CD4-positive, alpha-beta T cell treated with Interleukin-12 subunit alpha and Interleukin-12 subunit beta, for 1 hour (primary cell): ENCODE measurements around the gene CAPN3.
"Not testable (repeated sequence)": the region's sequence is repeated elsewhere in the genome, so short reads cannot be mapped to it uniquely, and the experiment has no call there.

ENCODE experiments used
- DNase-seq: peaks from one replicate; pipeline ENCODE4 v3.0.0-alpha.2; 2020

Gene CAPN3

DNA sequence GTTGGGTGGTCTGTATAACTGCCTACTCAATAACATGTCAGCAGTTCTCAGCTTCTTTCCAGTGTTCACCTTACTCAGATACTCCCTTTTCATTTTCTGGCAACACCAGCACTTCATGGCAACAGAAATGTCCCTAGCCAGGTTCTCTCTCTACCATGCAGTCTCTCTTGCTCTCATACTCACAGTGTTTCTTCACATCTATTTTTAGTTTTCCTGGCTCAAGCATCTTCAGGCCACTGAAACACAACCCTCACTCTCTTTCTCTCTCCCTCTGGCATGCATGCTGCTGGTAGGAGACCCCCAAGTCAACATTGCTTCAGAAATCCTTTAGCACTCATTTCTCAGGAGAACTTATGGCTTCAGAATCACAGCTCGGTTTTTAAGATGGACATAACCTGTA lies at the start of gene CAPN3:
Gene CAPN3 (plus strand): TSS at position 253 of the 400 bp plus-strand sequence. CDS start 305 bp downstream, outside the sequence.
- DNase-seq = no peak

DNA sequence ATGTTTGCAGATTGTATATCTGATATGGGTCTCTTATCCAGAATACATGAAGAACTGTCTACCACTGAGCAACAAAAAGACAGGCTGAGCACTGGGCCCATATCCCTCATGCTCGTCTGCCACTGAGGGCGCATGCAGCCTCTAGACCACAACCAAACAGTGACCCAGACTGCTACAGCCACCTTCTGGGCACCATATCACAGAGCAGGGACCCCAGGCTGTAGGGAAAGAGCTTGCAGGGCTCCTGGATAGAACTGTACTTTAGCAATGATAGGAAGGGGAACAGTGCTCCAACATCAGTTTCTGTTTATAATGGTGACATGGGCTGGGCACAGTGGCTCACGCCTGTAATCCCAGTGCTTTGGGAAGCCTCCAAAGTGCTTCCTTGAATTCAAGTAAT lies 45.8 kb upstream of the CAPN3 start:
- no peak for DNase-seq

DNA sequence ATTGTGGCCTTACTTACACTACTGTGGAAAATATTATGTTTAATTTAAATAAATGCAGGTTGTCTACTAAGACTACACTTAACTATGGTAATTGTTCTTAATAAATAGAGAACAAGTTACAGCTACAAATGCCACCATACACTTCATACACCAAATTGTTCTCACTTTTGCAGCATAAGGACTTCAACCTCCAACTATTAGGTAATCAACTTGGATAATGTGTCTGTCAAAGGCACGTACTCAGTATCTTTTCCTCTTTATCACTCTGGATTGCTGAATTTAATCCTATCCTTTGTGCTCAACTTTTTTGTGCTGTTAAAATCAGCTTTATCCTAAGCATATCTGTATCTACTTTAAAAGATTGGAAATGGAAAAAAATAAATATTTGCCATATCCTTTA lies 44.5 kb upstream of the CAPN3 start:
- no peak for DNase-seq

DNA sequence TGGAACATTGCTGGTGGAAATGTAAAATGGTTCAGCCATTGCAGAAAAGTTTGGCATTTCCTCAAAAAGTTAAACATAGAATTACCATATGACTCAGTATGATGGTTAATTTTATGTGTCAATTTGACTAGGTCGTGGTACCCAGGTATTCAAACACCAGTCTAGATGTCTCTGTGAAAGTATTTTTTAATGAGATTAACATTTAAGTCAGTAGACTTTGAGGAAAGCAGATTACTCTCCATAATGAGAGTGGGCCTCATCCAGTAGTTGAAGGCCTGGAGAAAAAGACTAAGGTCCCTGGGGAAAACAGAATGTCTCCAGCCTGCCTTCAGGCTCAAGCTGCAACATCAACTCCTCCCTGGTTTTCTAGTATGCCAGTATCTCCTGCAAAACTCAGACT lies 43.8 kb upstream of the CAPN3 start:
- DNase-seq = no peak

DNA sequence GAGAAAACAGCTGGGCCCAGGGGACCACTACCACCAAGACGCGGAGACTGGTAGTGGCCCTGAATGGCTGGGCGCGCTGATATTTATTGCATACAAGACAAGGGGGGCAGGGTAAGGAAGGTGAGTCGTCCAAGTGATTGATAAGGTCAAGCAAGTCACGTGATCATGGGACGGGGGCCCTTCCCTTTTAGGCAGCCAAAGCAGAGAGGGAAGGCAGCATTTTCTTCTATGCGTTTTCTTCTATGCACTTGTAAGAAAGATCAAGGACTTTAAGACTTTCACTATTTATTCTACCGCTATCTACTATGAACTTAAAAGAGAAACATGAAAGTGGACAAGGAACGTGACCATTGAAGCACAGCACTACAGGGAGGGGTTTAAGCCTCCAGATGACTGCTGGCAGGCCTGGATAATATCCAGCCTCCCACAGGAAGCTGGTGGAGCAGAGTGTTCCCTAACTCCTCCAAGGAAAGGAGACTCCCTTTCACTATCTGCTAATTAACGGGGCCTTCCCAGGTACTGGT lies 43.0 kb upstream of the CAPN3 start:
- DNase-seq = not testable (repeated sequence)

DNA sequence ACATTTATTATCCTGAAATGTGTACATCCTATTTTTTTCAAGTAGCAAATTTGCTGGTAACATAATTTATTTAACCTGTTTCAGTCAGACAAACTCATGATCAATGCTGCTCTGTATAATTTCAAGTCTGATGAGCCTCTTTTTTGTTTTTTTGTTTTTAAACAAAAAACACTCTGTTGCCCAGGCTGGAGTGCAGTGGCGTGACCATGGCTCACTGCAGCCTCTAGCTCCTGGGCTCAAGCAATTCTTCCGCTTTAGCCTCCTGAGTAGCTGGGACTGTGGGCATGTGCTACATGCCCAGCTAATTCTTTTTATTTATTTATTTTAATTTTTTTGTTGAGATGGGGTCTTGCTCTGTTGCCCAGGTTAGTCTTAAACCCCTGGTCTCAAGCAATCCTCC lies 40.1 kb upstream of the CAPN3 start:
- DNase-seq = no peak

DNA sequence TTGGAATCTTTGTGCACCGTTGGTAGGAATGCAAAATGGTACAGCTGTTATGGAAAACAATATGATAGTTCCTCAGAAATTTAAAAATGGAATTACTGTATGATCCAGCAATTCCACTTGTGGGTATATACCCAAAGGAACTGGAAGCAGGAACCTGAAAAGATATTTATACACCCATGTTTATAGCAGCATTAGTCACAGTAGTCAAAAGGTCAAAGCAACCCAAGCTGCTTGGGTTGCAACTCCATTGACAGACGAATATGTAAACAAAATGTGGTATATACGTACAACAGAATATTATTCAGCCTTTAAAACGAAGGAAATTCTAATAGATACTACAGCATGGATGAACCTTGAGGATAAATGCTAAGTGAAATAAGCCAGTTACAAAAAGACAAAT lies 35.0 kb upstream of the CAPN3 start:
- DNase-seq = no peak

DNA sequence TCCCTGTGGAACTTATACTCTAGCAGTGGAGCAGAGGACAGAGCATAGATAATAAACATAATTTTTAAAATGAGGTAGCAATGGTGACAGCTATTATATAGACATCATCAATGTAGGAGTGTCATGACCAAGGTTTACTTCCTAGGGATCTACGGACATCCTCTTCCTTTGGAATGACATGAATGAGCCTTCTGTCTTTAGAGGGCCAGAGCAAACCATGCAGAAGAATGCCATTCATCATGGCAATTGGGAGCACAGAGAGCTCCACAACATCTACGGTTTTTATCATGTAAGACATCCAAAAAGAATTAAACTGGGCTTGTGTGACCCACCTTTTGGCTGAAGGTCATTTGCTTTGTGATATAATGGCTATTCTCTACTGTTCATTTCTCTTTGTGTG lies 30.1 kb upstream of the CAPN3 start:
- DNase-seq = no peak

DNA sequence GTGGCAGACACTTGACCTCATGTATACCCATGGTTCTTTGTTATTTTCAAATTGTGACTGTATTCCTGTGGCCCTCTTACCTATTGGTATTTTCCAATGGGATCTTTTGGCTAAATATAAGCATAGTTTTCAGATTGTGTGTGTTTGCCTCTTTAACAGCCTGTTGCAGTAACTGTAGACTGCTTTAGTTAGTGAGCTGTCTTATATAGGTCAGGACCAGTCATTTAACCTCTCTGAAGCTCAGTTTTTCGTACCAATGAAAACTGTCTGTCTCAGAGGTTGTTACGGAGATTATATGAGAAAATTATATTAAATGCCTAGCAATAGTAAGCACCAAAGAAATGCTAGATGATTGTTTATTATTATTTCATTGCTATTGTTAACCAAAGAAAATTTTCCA lies 29.3 kb upstream of the CAPN3 start:
- DNase-seq = no peak

DNA sequence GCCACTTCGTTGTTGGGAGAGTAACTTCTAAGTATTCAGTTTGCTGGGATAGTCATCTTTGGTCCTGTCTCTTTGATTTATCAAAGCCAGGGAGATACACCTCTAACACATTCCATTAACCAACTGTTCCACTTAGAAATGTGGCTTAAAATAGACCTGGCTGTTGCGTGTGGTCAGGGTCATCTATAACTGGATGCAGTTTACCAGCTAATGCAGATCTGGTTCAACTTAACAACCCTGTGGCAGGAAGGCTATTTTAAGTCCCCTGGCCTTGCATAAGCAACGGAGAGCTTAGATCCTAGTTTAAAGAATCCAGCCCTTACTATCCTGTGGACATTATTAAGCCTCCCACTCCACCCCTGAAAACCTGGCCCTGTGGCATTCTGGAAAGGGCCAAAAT lies 28.1 kb upstream of the CAPN3 start:
- DNase-seq = no peak

DNA sequence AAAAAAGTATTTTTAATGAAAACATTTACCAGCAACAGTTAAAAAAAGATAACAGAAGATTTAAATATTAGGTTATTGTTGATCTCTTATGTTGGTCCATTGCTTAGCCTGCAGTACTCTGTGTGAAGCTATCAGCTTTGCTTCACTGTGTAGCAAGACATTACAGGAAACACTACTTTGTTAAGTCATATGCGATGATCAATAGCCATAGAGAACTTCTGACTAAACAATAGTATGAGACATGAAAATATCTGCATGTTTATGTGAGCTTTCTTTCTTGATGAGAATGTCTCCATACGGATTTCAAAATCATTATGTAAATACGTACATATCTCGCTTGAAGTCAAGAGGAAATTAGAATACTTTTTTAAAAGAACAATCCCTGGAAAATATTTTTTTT lies 27.0 kb upstream of the CAPN3 start:
- no peak for DNase-seq

DNA sequence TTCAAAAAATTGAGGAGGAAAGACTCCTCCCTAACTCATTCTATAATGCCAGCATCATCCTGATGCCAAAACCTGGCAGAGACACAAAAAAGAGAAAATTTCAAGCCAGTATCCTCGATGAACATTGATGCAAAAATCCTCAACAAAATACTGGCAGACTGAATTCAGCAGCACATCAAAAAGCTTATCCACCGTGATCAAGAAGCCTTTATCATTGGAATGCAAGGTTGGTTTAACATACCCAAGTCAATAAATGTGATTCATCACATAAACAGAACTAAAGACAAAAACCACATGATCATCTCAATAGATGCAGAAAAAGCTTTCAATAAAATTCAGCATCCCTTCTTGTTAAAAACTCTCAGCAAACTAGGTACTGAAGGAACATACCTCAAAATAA lies 24.2 kb upstream of the CAPN3 start:
- no peak for DNase-seq

DNA sequence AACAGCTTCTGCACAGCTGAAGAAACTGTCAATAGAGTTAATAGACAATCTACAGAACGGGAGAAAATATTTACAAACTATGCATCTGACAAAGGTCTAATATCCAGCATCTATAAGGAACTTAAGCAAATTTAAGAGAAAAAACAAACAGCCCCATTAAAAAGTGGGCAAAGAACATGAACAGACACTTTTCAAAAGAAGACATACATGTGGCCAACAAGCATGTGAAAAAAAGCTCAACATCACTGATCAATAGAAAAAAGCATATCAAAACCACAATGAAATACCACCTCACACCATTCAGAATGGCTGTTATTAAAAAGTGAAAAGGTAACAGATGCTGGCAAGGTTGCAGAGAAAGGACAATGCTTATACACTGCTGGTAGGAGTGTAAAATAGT lies 22.7 kb upstream of the CAPN3 start:
- not testable (repeated sequence) for DNase-seq

DNA sequence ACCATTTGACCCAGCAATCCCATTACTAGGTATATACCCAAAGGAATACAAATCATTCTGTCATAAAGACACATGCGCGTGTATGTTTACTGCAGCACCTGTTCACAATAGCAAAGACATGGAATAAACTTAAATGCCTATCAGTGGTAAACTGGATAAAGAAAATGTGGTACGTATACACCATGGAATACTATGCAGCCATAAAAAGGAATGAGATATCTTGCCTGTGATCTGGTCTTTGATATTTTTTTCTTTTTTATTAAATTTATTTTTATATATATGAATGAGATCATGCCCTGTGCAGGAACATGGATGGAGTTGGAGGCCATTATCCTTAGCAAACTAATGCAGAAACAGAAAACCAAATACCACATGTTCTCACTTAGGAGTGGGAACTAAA lies 22.2 kb upstream of the CAPN3 start:
- not testable (repeated sequence) for DNase-seq

DNA sequence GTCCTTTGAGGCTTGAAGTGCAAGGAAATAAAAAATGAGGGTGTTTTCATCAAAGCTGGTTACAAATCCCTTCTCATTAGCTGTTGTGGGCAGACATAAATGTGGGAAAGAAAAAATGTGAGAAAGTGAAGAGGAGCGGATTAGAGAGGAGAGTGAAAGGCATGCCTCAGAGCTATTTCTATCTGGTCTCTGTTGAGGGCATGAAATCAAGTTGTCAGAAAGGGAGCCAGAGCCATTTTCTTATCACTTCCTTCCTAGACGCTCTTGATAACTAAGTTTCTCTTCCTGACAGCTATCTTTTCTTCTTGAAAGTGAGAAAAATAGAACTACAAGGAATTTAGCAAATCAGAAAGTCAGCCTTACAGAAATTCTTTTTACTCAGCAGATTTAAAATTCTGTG lies 20.8 kb upstream of the CAPN3 start:
- no peak for DNase-seq

DNA sequence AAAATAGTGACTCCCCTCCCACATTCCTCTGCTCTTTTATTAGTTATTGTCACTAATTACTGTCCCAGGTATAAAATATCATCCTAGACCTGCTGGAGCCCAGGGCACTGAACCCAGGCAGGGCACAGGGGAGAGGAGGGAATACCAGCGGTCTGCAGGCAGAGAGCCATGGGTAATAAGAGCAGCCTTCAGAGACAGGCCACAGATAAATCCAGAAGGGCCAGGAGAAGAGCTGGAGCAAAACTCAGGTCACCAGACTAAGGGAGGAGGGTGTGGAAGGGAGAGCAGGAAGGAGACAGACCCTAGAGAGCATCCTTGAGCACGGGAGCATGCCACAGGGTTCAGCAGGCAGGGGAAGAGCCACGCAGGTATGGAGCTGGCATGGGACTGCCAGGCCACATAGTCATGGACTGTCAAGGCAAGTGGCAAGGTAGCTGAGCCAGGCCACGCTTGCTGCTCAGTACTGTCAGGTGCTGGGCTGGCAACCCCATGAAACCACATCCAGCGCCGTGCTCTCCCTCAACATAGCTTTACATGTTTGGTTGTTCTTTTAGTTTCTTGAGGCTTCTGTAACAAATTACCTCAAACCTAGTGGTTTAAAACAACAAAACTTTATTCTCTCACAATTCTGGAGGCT lies 15.6 kb upstream of the CAPN3 start:
- no peak for DNase-seq

DNA sequence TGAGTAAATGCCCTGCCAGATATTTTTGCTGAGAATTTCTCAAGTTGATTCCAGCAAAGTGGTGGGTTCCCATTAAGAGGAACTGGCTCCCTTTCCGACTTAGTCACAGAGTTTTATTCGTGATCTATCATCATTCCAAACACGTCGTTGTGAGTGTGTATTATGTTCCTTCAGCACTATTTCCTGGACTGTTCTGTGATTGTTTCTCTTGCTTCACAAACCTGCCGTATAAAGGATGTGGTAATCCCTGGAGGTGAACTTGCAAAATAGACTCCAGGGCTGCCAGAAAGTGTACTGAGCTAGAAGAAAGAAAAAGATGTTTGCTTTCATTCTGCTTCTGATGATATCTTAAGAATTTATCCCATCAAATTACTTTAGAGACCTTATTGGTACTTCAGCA lies 14.5 kb upstream of the CAPN3 start:
- DNase-seq = no peak

DNA sequence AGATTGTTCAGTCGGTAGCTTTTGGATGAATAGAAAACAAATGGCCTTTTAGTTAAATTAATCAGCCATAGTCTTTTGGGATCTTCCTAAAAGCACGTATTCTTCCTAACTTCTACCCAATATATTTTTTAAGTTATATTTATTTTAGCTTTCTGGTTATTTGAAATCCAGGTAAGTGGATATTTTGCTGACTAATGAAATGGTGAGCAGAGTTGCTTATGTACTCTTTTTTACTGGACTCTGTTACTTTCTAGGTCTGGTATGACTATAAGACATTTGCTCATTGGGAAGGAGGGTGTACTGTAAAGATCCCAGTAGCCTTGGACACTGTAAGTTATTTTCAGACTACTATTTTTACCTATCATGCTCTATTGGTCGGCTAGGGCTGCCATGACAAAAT lies 13.8 kb upstream of the CAPN3 start:
- DNase-seq = no peak

DNA sequence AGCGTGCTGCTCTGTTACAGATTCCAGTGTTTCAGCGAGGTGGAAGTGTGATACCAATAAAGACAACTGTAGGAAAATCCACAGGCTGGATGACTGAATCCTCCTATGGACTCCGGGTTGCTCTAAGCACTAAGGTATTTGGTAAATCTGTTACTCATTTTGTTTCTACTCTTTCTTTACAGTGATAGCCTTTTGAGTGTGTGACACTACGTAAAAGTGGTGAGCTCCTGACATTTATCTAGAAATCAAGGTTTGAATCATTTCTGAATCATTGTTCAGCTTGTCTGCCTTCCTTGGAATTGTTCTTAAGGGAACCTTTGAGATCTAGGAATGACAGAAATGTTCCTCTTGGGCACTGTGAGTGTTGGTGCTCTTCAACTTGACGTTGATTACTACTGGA lies 11.2 kb upstream of the CAPN3 start:
- no peak for DNase-seq

DNA sequence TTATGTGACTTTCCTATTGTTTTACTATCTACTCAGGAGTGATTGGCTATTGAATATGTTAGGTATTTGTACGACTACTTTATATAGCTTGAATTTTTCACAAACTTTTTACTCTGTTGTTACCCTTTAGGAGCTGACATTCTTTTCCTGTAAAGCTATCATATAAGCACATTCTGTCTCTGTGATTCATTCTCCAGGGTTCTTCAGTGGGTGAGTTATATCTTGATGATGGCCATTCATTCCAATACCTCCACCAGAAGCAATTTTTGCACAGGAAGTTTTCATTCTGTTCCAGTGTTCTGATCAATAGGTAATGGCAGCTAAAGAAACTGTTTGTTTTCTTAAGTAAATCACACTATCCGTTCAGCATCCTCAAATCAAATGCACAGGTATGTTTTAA lies 10.1 kb upstream of the CAPN3 start:
- no peak for DNase-seq

DNA sequence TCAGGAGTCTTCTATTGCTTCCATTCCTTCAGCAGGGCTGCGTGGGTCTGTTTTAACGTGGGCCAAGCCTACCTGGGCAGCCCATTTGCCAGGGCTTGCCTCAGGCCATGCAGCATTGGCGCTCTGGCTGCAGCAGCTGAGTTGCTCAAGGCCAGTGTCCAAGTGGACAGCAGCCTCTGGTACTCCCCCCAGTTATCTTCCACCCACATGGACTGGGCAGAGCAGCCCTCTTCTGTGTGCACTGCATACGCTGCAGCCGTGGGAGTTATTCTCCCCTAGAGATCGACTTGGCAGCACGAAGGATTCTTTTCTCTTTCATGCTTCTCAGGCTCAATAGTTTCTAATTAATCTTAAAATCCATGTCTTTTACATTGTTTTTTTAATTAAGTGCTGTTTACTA lies 6.9 kb upstream of the CAPN3 start:
- DNase-seq = no peak

DNA sequence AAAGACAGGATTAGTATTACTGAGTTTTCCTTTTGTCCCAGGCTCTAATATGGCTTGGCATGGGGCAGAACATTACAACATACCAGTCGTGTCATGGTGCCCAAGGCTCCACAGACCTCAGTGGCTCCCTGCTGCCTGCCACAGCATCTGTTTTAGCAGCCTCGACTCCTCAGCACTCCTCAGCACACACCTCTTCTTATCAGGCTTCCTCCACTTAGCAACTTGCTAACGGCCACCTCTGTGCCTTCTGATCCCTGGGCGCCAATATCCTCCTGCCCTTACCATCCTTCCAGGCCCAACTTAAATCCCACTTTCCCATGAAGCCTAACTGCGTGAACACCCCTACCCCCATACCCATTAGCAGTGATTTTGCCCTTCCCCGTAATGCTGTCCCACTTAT lies 6.2 kb upstream of the CAPN3 start:
- DNase-seq = no peak

DNA sequence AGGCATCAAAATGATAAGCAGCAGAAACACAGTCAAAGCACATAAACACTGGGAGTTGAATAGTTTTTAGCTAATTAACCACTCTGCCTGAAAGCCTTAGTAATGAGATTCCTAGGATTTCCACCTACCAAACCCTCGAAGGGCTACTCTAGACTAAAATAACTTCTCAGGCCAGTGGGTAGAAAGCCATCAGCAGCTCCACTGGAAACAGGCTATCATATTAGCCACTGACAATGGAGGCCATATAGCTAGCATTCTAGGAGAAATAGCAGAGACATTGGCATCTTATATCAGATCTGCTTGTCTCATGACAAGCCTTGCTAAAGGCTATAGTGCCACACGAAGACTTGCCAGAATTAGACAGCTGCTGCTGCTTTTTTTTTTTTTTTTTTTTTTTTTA lies 4.5 kb upstream of the CAPN3 start:
- DNase-seq = no peak

DNA sequence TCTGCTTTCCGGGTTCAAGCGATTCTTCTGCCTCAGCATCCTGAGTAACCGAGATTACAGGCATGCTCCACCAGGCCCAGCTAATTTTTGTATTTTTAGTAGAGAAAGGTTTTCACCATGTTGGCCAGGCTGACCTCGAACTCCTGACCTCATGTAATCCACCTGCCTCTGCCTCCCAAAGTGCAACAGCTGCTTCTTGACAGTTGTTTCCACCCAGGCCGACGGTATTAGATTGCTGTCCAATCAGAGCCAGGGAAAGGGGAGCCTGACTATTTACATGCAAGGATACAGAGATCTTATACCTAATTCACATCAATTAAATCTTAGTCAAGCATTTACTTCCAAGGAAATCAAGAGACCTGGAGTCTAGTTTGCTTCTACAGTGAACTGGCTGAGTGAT lies 4.0 kb upstream of the CAPN3 start:
- no peak for DNase-seq

DNA sequence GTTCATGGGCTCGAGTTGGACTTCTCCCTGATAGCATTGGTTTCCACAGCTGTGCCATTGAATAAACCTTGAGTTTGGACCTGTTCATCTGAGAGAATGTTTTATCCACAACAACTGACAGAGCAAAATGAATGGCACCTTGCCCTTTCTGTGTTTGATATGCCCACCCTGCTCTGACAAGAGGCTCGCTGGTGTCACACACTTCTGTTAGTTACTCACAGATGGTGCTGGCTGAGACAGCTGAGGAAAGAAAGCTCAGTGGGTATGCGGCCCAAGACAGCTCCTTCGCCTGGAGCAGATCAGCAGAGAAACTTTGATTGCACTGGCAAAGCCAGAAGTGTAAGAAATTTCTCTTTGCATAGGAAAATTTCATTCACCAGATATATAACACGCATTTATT lies 2.5 kb upstream of the CAPN3 start:
- DNase-seq = no peak

DNA sequence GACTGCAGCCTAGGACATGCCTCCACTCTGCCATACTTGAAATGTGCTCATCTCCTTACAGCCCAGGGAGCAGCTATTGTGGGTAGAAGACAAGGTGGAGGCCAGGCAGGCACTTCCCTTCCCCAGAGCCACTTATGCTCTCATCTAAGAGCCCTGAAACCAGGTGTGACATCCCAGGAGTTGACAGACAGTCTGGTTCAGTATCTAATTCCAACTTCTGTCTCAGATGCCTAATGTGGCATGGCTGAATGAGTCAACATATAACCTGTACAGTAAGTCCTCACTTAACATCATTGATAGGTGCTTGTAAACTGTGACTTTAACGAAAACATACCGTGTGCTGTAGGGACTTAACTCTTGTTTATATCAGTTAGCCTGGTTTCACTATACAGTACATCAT lies 1.2 kb upstream of the CAPN3 start:
- no peak for DNase-seq
